ENCODE data around the gene SMURF1. TPM values are rescaled to one million over a fixed set of nuclear protein-coding genes. Genes with fewer than 3 reads are reported as not detected.

The SMURF1 gene
- total RNA-seq, 1 experiment from 2014 or later, result 30.2 TPM

GRCh38 chr7:98998821-98999725 is 144.8 kb downstream of the SMURF1 start:
- Histone ChIP-seq H4K20me1 (ENCODE audit: low read length) (no peaks in the 10 kb centered on the region), H3F3A (ENCODE audit: low read length, unreplicated experiment) (no peaks in the 10 kb centered on the region), H3K79me2 (ENCODE audit: low read length) (no peaks in the 10 kb centered on the region), H3K27me3 (ENCODE audit: low read length) (no peaks in the 10 kb centered on the region), H3K4me1 (ENCODE audit: insufficient read depth, low read length) (no peaks in the 10 kb centered on the region), H3K9me3 (ENCODE audit: low read length) (no peaks in the 10 kb centered on the region), H3K9ac (ENCODE audit: low read length) (no peak overlapping the region), H3K9me2 (replicated peaks; ENCODE audit: low read length) (no peaks in the 10 kb centered on the region), H2AFZ (ENCODE audit: low read length) (no peak overlapping the region), H3K36me3 (ENCODE audit: low read depth, low read length) (peaks cover 12% of the 10 kb centered on the region; the same call in 1 of the 2 replicates), H3K4me3 (ENCODE audit: low read length) (no peak overlapping the region), H3K4me2 (ENCODE audit: low read length) (no peak overlapping the region), H3K27ac (ENCODE audit: low read length) (no peak overlapping the region)
- ChIA-PET CTCF (no interaction called here), POLR2A (ENCODE audit: unreplicated experiment) (no interaction called here)
- DNase-seq, result no peak
- ATAC-seq, result no peak
- no TSS peak for BruUV-seq (replicated peaks)
- intact Hi-C loops (cut with micrococcal nuclease), result no loop called here
- no peak for TF ChIP-seq EZH2phosphoT487 (IDR thresholded peaks at IDR 0.05; ENCODE audit: borderline replicate concordance, low read length)
- TF ChIP-seq EZH2 (IDR thresholded peaks at IDR 0.05; ENCODE audit: low read length, unreplicated experiment), result no peak
- TF ChIP-seq, protein P1, sequence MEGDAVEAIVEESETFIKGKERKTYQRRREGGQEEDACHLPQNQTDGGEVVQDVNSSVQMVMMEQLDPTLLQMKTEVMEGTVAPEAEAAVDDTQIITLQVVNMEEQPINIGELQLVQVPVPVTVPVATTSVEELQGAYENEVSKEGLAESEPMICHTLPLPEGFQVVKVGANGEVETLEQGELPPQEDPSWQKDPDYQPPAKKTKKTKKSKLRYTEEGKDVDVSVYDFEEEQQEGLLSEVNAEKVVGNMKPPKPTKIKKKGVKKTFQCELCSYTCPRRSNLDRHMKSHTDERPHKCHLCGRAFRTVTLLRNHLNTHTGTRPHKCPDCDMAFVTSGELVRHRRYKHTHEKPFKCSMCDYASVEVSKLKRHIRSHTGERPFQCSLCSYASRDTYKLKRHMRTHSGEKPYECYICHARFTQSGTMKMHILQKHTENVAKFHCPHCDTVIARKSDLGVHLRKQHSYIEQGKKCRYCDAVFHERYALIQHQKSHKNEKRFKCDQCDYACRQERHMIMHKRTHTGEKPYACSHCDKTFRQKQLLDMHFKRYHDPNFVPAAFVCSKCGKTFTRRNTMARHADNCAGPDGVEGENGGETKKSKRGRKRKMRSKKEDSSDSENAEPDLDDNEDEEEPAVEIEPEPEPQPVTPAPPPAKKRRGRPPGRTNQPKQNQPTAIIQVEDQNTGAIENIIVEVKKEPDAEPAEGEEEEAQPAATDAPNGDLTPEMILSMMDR (conservative IDR thresholded peaks at IDR 0.05; ENCODE audit: low read depth, low read length), result no peak

DNA sequence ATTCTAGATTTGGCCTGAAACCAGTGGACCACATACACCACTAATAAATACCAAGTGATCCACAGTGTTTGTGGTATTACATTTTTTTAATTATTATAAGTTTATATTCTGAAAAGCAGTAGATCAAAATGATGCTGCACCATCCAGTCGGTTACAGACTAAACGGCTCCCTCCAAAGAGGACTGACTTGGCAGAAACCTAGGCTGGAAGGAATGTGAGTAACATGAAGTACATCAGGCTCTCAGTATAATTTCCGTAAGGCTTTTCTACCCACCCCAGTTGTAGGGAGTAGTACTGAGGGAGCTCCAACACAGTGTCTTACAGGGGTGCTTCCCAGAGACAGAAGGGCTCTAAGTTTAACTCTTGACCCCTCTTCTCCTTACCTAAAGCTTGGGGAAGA is 146.1 kb downstream of the SMURF1 start:
- H4K20me1 ChIP-seq (ENCODE audit: low read length), result no peaks in the 10 kb centered on the region
- BruUV-seq (replicated peaks), result no TSS peak
- H3F3A ChIP-seq (ENCODE audit: low read length, unreplicated experiment), result no peaks in the 10 kb centered on the region
- no peak overlapping the region for H3K4me2 ChIP-seq (ENCODE audit: low read length)
- TF ChIP-seq EZH2 (IDR thresholded peaks at IDR 0.05; ENCODE audit: low read length, unreplicated experiment) (no peak), EZH2phosphoT487 (IDR thresholded peaks at IDR 0.05; ENCODE audit: borderline replicate concordance, low read length) (no peak)
- TF ChIP-seq, protein P1 (conservative IDR thresholded peaks at IDR 0.05; ENCODE audit: low read depth, low read length), result no peak
- no peak overlapping the region for H3K9ac ChIP-seq (ENCODE audit: low read length)
- H3K9me3 ChIP-seq (ENCODE audit: low read length), result no peaks in the 10 kb centered on the region
- POLR2A ChIA-PET (ENCODE audit: unreplicated experiment), result no interaction called here
- H3K36me3 ChIP-seq (ENCODE audit: low read depth, low read length), result peaks cover 18% of the 10 kb centered on the region; the same call in 1 of the 2 replicates
- H3K79me2 ChIP-seq (ENCODE audit: low read length), result no peaks in the 10 kb centered on the region
- ATAC-seq, result no peak
- no peaks in the 10 kb centered on the region for H3K9me2 ChIP-seq (replicated peaks; ENCODE audit: low read length)
- no peak overlapping the region for H3K4me3 ChIP-seq (ENCODE audit: low read length)
- no peak overlapping the region for H2AFZ ChIP-seq (ENCODE audit: low read length)
- H3K27ac ChIP-seq (ENCODE audit: low read length), result no peak overlapping the region
- DNase-seq, result no peak
- no peaks in the 10 kb centered on the region for H3K4me1 ChIP-seq (ENCODE audit: insufficient read depth, low read length)
- H3K27me3 ChIP-seq (ENCODE audit: low read length), result no peaks in the 10 kb centered on the region
- intact Hi-C loops (cut with micrococcal nuclease), result no loop called here
- CTCF ChIA-PET, result no interaction called here

DNA sequence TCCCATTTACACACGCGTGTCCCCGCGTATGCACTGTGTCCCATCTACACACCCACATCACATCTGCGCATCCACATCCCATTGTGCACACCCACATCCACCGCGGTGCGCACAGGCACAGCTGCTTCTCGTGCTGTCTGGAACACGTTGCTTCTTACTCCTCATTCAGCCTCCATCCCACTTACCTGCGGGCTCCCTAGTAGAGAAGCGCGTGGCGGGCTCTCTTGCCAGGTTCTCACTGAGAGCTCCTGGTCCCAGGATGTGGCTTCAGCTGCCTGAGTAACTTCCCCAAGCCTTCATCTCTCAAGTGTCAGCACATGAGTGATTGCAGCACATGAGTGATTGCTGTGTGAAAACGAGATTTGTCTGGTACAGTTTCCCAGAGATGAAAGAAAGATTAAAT is 147.8 kb downstream of the SMURF1 start:
- DNase-seq (no peak), ATAC-seq (no peak)
- H3K27ac ChIP-seq (ENCODE audit: low read length), result no peak overlapping the region
- no peak overlapping the region for H3K9ac ChIP-seq (ENCODE audit: low read length)
- no peaks in the 10 kb centered on the region for H3K27me3 ChIP-seq (ENCODE audit: low read length)
- ChIA-PET POLR2A (ENCODE audit: unreplicated experiment) (no interaction called here), CTCF (no interaction called here)
- H3K4me2 ChIP-seq (ENCODE audit: low read length), result no peak overlapping the region
- BruUV-seq (replicated peaks), result no TSS peak
- H3K9me2 ChIP-seq (replicated peaks; ENCODE audit: low read length), result no peaks in the 10 kb centered on the region
- H3F3A ChIP-seq (ENCODE audit: low read length, unreplicated experiment), result no peaks in the 10 kb centered on the region
- no peaks in the 10 kb centered on the region for H3K9me3 ChIP-seq (ENCODE audit: low read length)
- H4K20me1 ChIP-seq (ENCODE audit: low read length), result no peaks in the 10 kb centered on the region
- TF ChIP-seq EZH2 (IDR thresholded peaks at IDR 0.05; ENCODE audit: low read length, unreplicated experiment), result no peak
- TF ChIP-seq EZH2phosphoT487 (IDR thresholded peaks at IDR 0.05; ENCODE audit: borderline replicate concordance, low read length), result no peak
- TF ChIP-seq, protein P1 (conservative IDR thresholded peaks at IDR 0.05; ENCODE audit: low read depth, low read length), result no peak
- H3K4me3 ChIP-seq (ENCODE audit: low read length), result no peak overlapping the region
- no peaks in the 10 kb centered on the region for H3K79me2 ChIP-seq (ENCODE audit: low read length)
- intact Hi-C loops (cut with micrococcal nuclease), result no loop called here
- H3K36me3 ChIP-seq (ENCODE audit: low read depth, low read length), result peaks cover 33% of the 10 kb centered on the region; the same call in 1 of the 2 replicates
- H2AFZ ChIP-seq (ENCODE audit: low read length), result no peak overlapping the region
- H3K4me1 ChIP-seq (ENCODE audit: insufficient read depth, low read length), result no peaks in the 10 kb centered on the region

Data from PC-3 (cell line).